KMS-11 (cell line): ENCODE measurements around the gene ITFG1.

Source experiments
- H2AFZ ChIP-seq: fragments of 200-600 bp; sonication (generic); 2 replicates; pipeline ENCODE4 v1.6.1; 2016; ENCODE audit warnings: antibody characterized with exemption, mixed run types, low read depth
- H3K27ac ChIP-seq: fragments of 200-600 bp; sonication (generic); 2 replicates; pipeline ENCODE4 v1.6.1; 2016; ENCODE audit warnings: mild to moderate bottlenecking, mixed run types
- H3K27me3 ChIP-seq: fragments of 200-600 bp; sonication (generic); 2 replicates; pipeline ENCODE4 v1.6.1; 2017; ENCODE audit warnings: mild to moderate bottlenecking, low read depth, mixed run types, moderate library complexity; ENCODE audit not compliant: insufficient read depth
- H3K36me3 ChIP-seq: fragments of 200-600 bp; sonication (generic); 2 replicates; pipeline ENCODE4 v1.6.1; 2017; ENCODE audit warnings: mild to moderate bottlenecking, mixed run types; ENCODE audit not compliant: insufficient read depth
- H3K4me1 ChIP-seq: fragments of 200-600 bp; sonication (generic); 2 replicates; pipeline ENCODE4 v1.6.1; 2016; ENCODE audit warnings: mild to moderate bottlenecking, low read depth, mixed run types; ENCODE audit not compliant: poor library complexity, severe bottlenecking
- H3K4me2 ChIP-seq: fragments of 200-600 bp; sonication (generic); 2 replicates; pipeline ENCODE4 v1.7.0; 2016; ENCODE audit warnings: mild to moderate bottlenecking, mixed run types
- H3K4me3 ChIP-seq: fragments of 200-600 bp; sonication (generic); IDR thresholded peaks from 2 replicates; pipeline ENCODE4 v1.6.1; 2017; ENCODE audit warnings: low read depth, low read length, mixed read lengths; ENCODE audit not compliant: insufficient read depth
- H3K79me2 ChIP-seq: fragments of 200-600 bp; sonication (generic); 2 replicates; pipeline ENCODE4 v1.6.1; 2016; ENCODE audit warnings: low read depth, mixed run types; ENCODE audit not compliant: insufficient read depth
- H3K9ac ChIP-seq: fragments of 200-600 bp; sonication (generic); 2 replicates; pipeline ENCODE4 v1.6.1; 2016; ENCODE audit warnings: mild to moderate bottlenecking, mixed run types
- H4K20me1 ChIP-seq: fragments of 200-600 bp; sonication (generic); 2 replicates; pipeline ENCODE4 v1.6.1; 2016; ENCODE audit warnings: mild to moderate bottlenecking, mixed run types; ENCODE audit not compliant: insufficient read depth
- CTCF ChIP-seq: fragments of 200-600 bp; sonication (generic); conservative IDR thresholded peaks from 2 replicates; pipeline ENCODE4 v1.6.1; 2017; ENCODE audit warnings: low read depth, mild to moderate bottlenecking, antibody characterized with exemption, low read length, moderate library complexity, mixed read lengths

ITFG1 gene

GRCh38 chr16:47386201-47386718 is 74.6 kb downstream of the ITFG1 start:
- Histone ChIP-seq H3K79me2 (no peaks in the 10 kb centered on the region), H3K27me3 (no peaks in the 10 kb centered on the region), H3K4me3 (no peak overlapping the region), H3K27ac (no peak overlapping the region), H3K9ac (no peak overlapping the region), H3K4me2 (no peak overlapping the region), H2AFZ (no peak overlapping the region), H4K20me1 (no peaks in the 10 kb centered on the region), H3K36me3 (no peaks in the 10 kb centered on the region), H3K4me1 (no peaks in the 10 kb centered on the region)
- no peak for TF ChIP-seq CTCF

- Histone ChIP-seq H3K9ac (no peak overlapping the region), H4K20me1 (no peaks in the 10 kb centered on the region), H3K79me2 (no peaks in the 10 kb centered on the region), H2AFZ (no peak overlapping the region), H3K27me3 (no peaks in the 10 kb centered on the region), H3K27ac (no peak overlapping the region), H3K4me3 (no peak overlapping the region), H3K4me2 (no peak overlapping the region), H3K4me1 (no peaks in the 10 kb centered on the region), H3K36me3 (no peaks in the 10 kb centered on the region)
- TF ChIP-seq CTCF = no peak
Observed at GRCh38 chr16:47382362-47382761, 78.5 kb downstream of the ITFG1 start.

- Histone ChIP-seq H3K4me3 (no peak overlapping the region), H4K20me1 (no peaks in the 10 kb centered on the region), H3K79me2 (no peaks in the 10 kb centered on the region), H3K4me1 (no peaks in the 10 kb centered on the region), H3K4me2 (no peak overlapping the region), H3K27ac (no peak overlapping the region), H3K9ac (no peak overlapping the region), H3K27me3 (no peaks in the 10 kb centered on the region), H3K36me3 (no peaks in the 10 kb centered on the region), H2AFZ (no peak overlapping the region)
- no peak for TF ChIP-seq CTCF
Observed at GRCh38 chr16:47377154-47377553, 83.7 kb downstream of the ITFG1 start.

- Histone ChIP-seq H4K20me1 (no peaks in the 10 kb centered on the region), H2AFZ (no peak overlapping the region), H3K4me2 (no peak overlapping the region), H3K9ac (no peak overlapping the region), H3K27me3 (no peaks in the 10 kb centered on the region), H3K4me1 (no peaks in the 10 kb centered on the region), H3K27ac (no peak overlapping the region), H3K36me3 (no peaks in the 10 kb centered on the region), H3K79me2 (no peaks in the 10 kb centered on the region), H3K4me3 (no peak overlapping the region)
- no peak for TF ChIP-seq CTCF
Observed at GRCh38 chr16:47375423-47375822, 85.4 kb downstream of the ITFG1 start.

- TF ChIP-seq CTCF = no peak
- Histone ChIP-seq H3K4me1 (no peaks in the 10 kb centered on the region), H4K20me1 (no peaks in the 10 kb centered on the region), H3K9ac (no peak overlapping the region), H3K79me2 (no peaks in the 10 kb centered on the region), H2AFZ (no peak overlapping the region), H3K27ac (no peak overlapping the region), H3K4me3 (no peak overlapping the region), H3K36me3 (no peaks in the 10 kb centered on the region), H3K4me2 (no peak overlapping the region), H3K27me3 (no peaks in the 10 kb centered on the region)
Observed at GRCh38 chr16:47374629-47375028, 86.2 kb downstream of the ITFG1 start.
